Body of pancreas (tissue), 4 donors: Measurements from ENCODE around the gene SORCS2. TPM values are rescaled to one million over a fixed set of nuclear protein-coding genes. Genes with fewer than 3 reads are reported as not detected.

Experiments
- ATAC-seq: fragments of 150-250 bp; one replicate; pipeline ENCODE4 v1.9.1; 2016
- DNase-seq, 4 donors: peaks; one replicate each; pipeline ENCODE4 v3.0.0-alpha.2; 2019
- H3K27ac ChIP-seq, 4 donors: fragments of 200-600 bp; sonication (generic); 1 replicate in 3 of 4; 2 replicates in 1 of 4; pipeline versions ENCODE4 v1.5.1 to v1.6.1; 2016 to 2019; ENCODE audit warnings: mild to moderate bottlenecking in 1 of 4, mixed read lengths in 1 of 4, moderate library complexity in 1 of 4
- H3K27me3 ChIP-seq, 2 donors: fragments of 200-600 bp; sonication (generic); one replicate each; pipeline ENCODE4 v1.6.0; 2016; ENCODE audit warnings: mild to moderate bottlenecking in 1 of 2
- H3K36me3 ChIP-seq, 2 donors: fragments of 200-600 bp; sonication (generic); replicated peaks in 1 of 2; 2 replicates each; pipeline ENCODE4 v1.5.1; 2016; ENCODE audit warnings: low read depth in 2 of 2; ENCODE audit not compliant: insufficient read depth in 1 of 2
- H3K4me1 ChIP-seq: fragments of 200-600 bp; sonication (generic); one replicate; pipeline ENCODE4 v1.6.0; 2016
- H3K4me3 ChIP-seq, 2 donors: fragments of 200-600 bp; sonication (generic); 1 replicate in 1 of 2; 2 replicates in 1 of 2; pipeline ENCODE4 v1.5.1; 2016 to 2019
- H3K9me3 ChIP-seq, 3 donors: fragments of 200-600 bp; sonication (generic); 1 replicate in 2 of 3; 2 replicates in 1 of 3; pipeline ENCODE4 v1.5.1; 2016
- POLR2A ChIP-seq, 3 donors: fragments of 450-650 bp; IDR thresholded peaks; one replicate each; pipeline ENCODE4 v1.6.1; 2016; ENCODE audit warnings: antibody characterized with exemption in 3 of 3, mild to moderate bottlenecking in 2 of 3
- WGBS, 2 donors: methylation state at CpG; one replicate each; pipeline ENCODE4 v1.1.5; 2017; 5-methylcytosine and 5-hydroxymethylcytosine counted together
- intact Hi-C: fragments of 100-400 bp; cut with DNase I; formaldehyde crosslinking; loops from one replicate; pipeline ENCODE4 v1.15.1; 2023
- total RNA-seq, 2 donors: library from RNA; depleted of rRNA; stranded (reverse); fragments of >200 nt; gene quantifications; one replicate each; pipeline ENCODE4 v1.1.0, GENCODE V29; 2016
- TF ChIP-seq, protein P1 (sequence below), 7 experiments: fragments of 450-650 bp in 4 of 7; fragments of 200-600 bp in 3 of 7; sonication (generic) in 3 of 7; IDR thresholded peaks; one replicate each; pipeline ENCODE4 v1.5.1; 2016 to 2019; ENCODE audit warnings: antibody characterized with exemption in 7 of 7

The SORCS2 gene
- total RNA-seq, 2 donors from 2014 or later, result 0.26 to 0.33 TPM

DNA sequence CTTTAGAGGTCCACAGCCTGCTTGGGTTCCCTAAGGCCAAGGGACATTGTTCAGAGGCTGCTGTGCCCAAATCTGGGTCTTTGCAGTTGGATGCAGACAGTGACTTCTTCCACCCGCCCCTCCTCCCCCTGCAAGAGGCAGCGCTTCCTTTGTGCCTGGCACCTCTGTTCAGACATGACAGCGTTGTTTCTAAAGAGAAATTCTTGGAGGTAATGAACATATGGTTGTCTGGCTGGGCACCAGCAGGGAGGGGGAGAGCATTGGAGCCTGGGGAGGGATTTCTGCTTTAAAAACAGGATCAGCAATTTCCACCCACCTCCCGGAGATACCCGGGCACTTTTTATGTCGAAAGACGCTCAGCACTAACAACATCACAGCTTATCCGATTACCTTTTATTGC is 190.9 kb downstream of the SORCS2 start:
- TF ChIP-seq, protein P1, sequence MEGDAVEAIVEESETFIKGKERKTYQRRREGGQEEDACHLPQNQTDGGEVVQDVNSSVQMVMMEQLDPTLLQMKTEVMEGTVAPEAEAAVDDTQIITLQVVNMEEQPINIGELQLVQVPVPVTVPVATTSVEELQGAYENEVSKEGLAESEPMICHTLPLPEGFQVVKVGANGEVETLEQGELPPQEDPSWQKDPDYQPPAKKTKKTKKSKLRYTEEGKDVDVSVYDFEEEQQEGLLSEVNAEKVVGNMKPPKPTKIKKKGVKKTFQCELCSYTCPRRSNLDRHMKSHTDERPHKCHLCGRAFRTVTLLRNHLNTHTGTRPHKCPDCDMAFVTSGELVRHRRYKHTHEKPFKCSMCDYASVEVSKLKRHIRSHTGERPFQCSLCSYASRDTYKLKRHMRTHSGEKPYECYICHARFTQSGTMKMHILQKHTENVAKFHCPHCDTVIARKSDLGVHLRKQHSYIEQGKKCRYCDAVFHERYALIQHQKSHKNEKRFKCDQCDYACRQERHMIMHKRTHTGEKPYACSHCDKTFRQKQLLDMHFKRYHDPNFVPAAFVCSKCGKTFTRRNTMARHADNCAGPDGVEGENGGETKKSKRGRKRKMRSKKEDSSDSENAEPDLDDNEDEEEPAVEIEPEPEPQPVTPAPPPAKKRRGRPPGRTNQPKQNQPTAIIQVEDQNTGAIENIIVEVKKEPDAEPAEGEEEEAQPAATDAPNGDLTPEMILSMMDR (IDR thresholded peaks at IDR 0.05), result no peak
- no peak for TF ChIP-seq POLR2A (IDR thresholded peaks at IDR 0.05)
- DNase-seq, result no peak

DNA sequence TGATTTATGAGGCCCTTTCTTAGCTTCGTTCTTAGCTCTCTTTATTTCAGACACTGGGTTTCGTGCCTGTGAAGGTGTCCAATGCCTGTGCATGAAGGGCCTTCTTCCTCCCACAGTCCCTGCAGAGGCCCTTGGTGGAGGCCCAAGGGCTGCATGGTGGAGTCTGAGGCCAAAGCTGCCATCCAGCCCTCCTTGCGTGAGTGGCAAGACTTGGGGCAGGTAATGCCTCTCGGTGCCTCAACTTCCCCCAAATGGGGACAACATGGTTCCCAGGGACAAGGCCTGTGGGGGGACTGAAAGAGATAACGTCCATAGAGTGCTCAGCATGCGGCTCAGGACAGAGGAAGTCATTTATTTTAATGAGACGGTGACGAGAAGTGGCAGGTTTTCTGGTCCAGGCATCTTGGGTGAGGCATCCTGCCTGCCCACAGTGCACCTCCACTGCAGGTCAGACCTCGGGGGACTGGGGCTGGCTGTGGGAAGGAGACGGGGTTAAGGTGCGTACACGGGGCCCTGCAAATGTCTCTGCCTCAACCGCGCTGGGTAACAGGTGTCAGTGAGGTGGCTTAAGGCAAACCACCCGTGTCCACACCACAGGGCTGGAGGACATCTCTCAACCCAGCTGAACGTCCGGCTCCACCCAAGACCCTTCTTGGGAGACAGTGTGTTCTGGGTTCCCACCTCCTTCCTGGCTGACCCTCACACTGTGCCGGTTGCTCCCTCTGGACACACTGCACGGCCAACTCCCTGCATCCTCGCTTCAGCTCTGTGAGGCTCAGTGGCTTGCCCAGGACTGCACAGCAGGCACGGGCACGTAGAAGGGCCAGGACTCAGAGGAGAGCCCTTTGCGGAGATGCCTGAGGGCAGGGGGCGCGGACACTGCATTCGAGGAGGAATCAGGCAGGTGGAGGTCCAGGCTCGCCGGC is 191.9 kb downstream of the SORCS2 start:
- TF ChIP-seq, protein P1 (IDR thresholded peaks at IDR 0.05), result no peak
- TF ChIP-seq POLR2A (IDR thresholded peaks at IDR 0.05), result no peak
- 63 to 69% methylated on average over 28 of the region's 28 CpGs for WGBS, 2 donors
- peak in 1 of 4 donors; percentile 6 for DNase-seq
- Histone ChIP-seq H3K36me3 (no peaks in the 10 kb centered on the region), H3K27me3 (no peaks in the 10 kb centered on the region), H3K4me1 (no peaks in the 10 kb centered on the region), H3K4me3 (no peak overlapping the region), H3K27ac (no peak overlapping the region), H3K9me3 (no peaks in the 10 kb centered on the region)
- no peak for ATAC-seq
- intact Hi-C loops, result no loop called here

More for the DNA sequence above, 190.9 kb downstream of the SORCS2 start:
- Histone ChIP-seq H3K9me3 (no peaks in the 10 kb centered on the region), H3K4me3 (no peak overlapping the region), H3K36me3 (no peaks in the 10 kb centered on the region), H3K27me3 (no peaks in the 10 kb centered on the region), H3K27ac (no peak overlapping the region), H3K4me1 (no peaks in the 10 kb centered on the region)
- 81% methylated on average over 7 to 8 of the region's 8 CpGs for WGBS, 2 donors
- intact Hi-C loops, result no loop called here
- ATAC-seq, result no peak

DNA sequence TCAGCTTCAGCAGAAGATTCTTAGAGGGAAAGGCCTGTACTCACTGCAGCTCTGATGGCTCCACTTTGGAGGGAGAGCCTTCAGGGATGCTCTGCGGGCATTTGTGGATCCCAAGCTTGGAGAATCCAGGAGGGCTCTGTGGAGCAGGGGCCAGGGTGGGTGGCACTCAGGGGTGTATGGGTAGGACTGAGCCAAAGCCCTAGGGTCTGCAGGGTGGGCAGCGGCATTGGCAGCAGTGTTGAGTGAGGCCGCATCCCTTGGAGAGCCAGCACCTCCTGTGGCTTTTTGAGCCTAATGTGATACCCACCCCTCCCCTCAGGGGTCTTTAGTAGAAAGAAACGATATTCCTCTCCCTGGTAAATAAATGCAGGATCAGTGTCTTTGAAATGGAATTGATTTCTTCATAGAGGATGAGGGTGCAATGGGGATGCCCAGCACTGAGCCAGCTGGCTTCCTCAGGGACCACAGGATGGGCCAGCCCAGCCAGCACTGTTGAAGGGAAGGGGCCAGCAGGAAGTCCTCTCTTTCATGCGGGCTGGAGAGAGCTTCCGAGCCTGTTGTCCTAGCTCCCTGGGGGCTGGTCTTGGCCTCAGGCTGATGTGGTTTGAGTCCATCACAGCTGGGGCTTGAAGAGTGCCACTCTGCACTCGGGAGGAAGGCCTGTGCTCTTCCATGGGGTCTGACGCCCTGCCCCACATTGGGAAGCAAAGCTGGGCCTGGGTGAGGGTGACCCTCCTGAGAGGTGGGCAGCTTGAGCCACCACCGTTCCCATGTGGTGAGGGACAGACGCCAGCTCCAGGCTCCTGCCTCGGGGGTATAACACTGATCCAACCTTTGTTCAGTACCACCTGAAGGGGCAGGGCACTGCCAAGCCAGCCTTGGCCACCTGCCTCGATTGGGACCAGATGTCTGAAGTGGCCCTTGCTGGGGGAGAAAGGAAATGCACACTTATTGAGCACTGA is 192.9 kb downstream of the SORCS2 start:
- peak in 1 of 4 donors; percentile 7 for DNase-seq
- no peaks in the 10 kb centered on the region for H3K36me3 ChIP-seq
- H3K27me3 ChIP-seq, result no peaks in the 10 kb centered on the region
- TF ChIP-seq, protein P1 (IDR thresholded peaks at IDR 0.05), result no peak
- no peak for TF ChIP-seq POLR2A (IDR thresholded peaks at IDR 0.05)
- ATAC-seq, result no peak
- H3K9me3 ChIP-seq, result no peaks in the 10 kb centered on the region
- H3K4me1 ChIP-seq, result no peaks in the 10 kb centered on the region
- 50 to 77% methylated on average over 3 to 12 of the region's 12 CpGs for whole genome bisulfite sequencing, 2 donors
- H3K27ac ChIP-seq, result no peak overlapping the region
- no peak overlapping the region for H3K4me3 ChIP-seq
- intact Hi-C loops, result no loop called here

DNA sequence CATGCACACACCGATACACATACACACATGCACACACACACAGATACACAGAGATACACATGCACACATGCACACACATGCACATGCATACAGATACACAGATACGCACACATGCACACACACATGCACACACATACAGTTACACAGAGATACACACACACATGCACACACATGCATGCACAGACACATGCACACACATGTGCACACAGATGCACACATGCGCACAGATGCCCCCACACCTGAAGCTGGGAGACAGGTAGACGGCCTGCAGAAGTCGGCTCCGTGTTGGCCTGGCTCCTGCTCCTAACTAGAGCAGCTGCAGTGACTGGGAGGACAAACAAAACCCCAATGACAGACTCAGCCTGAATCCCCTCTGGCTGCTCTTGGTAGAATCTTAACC is 195.6 kb downstream of the SORCS2 start:
- ATAC-seq, result no peak
- Histone ChIP-seq H3K4me3 (no peak overlapping the region), H3K36me3 (no peaks in the 10 kb centered on the region), H3K4me1 (no peaks in the 10 kb centered on the region), H3K27ac (no peak overlapping the region), H3K27me3 (no peaks in the 10 kb centered on the region), H3K9me3 (no peaks in the 10 kb centered on the region)
- intact Hi-C loops, result no loop called here
- TF ChIP-seq POLR2A (IDR thresholded peaks at IDR 0.05), result no peak
- TF ChIP-seq, protein P1 (IDR thresholded peaks at IDR 0.05), result no peak
- 61 to 100% methylated on average over 2 to 6 of the region's 6 CpGs for WGBS, 2 donors
- no peak for DNase-seq
